Measurements from ENCODE around the gene SETD6.

The SETD6 gene

DNA sequence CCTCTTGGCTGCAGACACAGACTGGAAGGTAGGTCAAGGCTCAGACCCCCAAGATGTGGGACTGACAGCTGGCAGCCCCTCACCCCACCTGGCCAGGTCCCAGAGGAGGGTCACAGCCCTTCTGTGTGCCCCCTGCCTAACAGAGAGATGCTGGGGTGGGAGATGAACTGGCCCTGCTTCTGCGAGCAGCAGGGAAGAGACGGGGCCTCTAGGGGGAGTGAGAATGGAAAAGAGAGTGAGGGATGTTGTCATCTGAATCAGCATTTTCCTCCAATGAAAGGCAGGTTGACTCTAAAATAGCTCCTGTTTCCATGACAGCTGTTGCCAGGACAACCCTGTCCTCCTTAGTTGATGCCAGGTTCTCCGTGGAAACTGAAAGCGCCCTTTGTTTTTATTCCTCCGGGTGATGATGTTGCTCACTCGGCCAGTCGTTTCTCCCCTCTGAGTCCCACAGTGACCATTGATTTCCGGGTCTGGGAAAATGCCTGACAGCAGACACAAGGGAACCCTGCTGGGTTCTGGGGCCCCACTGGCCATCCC, 20.3 kb upstream of the SETD6 start:
- Histone ChIP-seq H3K27ac (peak overlapping the region; percentile 14 to 72), H3K4me3 (peak overlapping the region; percentile 57)
- TF ChIP-seq, protein P1, sequence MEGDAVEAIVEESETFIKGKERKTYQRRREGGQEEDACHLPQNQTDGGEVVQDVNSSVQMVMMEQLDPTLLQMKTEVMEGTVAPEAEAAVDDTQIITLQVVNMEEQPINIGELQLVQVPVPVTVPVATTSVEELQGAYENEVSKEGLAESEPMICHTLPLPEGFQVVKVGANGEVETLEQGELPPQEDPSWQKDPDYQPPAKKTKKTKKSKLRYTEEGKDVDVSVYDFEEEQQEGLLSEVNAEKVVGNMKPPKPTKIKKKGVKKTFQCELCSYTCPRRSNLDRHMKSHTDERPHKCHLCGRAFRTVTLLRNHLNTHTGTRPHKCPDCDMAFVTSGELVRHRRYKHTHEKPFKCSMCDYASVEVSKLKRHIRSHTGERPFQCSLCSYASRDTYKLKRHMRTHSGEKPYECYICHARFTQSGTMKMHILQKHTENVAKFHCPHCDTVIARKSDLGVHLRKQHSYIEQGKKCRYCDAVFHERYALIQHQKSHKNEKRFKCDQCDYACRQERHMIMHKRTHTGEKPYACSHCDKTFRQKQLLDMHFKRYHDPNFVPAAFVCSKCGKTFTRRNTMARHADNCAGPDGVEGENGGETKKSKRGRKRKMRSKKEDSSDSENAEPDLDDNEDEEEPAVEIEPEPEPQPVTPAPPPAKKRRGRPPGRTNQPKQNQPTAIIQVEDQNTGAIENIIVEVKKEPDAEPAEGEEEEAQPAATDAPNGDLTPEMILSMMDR (IDR thresholded peaks at IDR 0.05) = no peak
- DNase-seq (ENCODE audit: low spot score) = no peak

DNA sequence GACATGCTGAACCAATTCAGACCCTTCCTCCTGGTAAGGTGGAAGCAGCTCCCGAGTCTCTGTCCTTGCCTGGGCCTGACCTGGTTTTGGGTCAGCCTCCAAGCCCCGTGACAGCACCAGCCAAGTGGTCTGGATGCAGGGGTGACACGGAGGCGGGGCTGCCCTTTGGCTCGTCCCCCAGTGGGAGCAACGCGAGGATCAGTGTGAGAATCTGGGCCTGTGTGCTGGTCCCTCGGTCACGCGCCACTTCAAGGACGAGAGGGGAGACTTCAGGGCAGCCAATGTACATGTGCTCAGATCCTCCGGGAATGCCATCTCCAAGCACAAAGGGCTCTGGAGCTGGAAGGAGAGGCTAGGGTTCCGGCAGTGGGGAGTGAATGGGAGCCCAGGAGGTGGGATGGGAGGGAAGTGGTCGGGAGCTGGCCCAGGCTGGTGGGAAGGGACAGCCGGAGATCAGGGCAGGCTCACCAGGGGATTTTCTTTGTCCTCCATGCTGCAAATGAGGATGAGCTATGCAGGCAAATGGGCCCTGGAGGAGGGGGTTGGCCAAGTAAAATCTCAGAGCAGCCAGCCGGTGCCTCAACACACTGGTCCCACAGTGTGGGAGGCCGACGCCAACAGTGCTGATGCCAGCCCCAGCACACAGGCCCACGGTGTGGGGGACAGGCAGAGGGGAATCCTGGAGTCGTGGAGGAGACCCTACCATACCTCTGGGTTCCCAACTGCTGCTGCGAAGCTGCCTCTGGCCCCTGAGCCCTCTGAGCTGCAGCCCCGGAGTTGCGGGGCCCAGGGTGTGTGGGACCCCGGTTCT, 19.6 kb upstream of the SETD6 start:
- H3K4me3 ChIP-seq = peak overlapping the region; percentile 57
- peak overlapping the region; percentile 14 to 72 for H3K27ac ChIP-seq
- TF ChIP-seq, protein P1 (IDR thresholded peaks at IDR 0.05) = no peak
- DNase-seq (ENCODE audit: low spot score) = no peak

DNA sequence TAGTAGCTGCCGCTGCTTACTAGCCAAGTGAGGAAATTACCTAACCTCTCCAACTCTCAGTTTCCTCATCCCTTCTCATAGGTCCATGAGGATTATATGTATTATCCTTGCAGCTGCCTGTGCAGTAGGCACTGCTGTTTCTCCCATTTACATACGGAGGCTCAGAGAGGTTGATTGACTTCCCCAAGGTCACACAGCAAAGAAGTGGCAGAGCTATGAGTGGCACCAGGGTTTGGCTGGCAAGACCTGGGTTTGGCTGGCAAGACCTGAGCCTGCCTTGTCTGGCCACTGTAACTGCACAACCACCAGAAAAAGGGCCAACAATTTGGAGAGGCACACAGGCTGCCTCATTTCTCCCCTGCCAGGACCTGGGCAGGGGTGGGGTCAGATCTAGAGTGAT, 17.8 kb upstream of the SETD6 start:
- TF ChIP-seq, protein P1 (IDR thresholded peaks at IDR 0.05) = no peak
- no peak overlapping the region for H3K4me3 ChIP-seq
- no peak overlapping the region for H3K27ac ChIP-seq
- no peak for DNase-seq (ENCODE audit: low spot score)

DNA sequence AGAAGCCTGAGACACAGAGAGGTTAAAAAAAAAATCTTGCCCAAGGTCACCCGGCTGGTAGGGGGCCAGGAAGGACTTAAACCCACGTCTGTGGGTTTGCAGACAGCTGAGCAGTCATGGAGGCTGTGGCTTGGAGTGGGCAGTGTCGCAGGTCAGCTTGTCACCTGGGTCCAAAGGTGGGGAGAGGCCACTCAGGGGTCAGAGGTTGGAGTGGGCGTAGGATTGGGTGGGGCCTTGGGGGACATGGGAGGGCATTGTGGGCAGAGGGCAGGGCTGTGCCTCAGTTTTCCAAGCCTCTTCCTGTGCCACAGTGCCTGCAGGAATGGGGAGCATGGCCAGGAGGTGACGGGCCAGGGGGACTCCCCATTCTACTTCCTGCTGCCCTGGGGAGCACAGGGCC, 17.4 kb upstream of the SETD6 start:
- Histone ChIP-seq H3K27ac (no peak overlapping the region), H3K4me3 (no peak overlapping the region)
- TF ChIP-seq, protein P1 (IDR thresholded peaks at IDR 0.05) = no peak
- DNase-seq (ENCODE audit: low spot score) = no peak

DNA sequence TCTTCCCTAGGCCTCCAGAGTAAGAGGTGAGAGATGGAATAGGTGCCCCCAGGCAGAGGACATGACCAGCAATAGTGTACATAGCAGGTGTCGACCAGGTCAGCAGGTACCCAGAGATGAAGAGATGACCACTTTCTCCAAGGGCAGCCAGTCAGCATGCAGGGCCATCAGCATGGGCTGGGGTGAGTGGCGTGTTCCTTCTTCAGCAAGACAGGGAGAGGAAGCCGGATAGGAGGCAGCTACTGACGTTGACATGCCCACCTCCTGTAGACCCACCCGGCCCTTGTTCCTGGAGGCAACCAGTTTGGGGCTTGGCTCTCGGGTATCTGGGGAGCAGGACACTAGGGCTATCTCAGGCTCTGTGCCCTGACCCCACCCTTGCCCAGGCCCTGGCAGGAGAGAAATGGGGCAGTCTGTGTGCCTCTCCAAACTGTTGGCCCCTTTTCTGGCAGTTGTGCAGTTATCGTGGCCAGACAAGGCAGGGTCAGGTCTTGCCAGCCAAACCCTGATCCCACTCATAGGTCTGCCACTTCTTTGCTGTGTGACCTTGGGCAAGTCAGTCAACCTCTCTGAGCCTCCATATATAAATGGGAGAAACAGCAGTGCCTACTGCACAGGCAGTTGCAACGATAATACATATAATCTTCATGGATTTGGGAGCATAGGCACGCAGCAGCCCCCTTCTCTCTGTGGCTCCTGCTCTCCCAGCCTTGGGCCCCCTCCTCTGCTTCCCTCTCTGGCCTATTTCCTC, 16.8 kb upstream of the SETD6 start:
- DNase-seq (ENCODE audit: low spot score) = no peak
- no peak overlapping the region for H3K27ac ChIP-seq
- H3K4me3 ChIP-seq = no peak overlapping the region
- TF ChIP-seq, protein P1 (IDR thresholded peaks at IDR 0.05) = no peak

DNA sequence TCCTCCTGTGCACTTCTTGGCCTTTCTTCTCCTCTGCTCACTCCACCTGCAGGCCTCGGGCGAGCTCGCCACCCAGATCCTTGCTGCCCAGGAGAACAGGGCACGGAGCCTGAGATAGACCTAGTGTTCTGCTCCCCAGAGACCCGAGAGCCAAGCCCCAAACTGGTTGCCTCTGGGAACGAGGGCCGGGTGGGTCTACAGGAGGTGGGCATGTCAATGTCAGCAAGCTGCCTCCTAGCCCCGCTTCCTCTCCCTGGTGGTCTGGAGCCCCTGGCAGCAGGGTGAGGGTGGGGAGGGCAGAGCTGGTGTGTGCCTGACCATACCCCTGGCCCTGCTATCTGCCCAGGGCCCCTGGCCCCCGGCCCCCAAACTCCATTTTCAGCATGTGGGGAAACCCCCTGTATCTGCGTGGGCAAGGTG, 16.2 kb upstream of the SETD6 start:
- DNase-seq (ENCODE audit: low spot score) = no peak
- Histone ChIP-seq H3K4me3 (no peak overlapping the region), H3K27ac (no peak overlapping the region)
- TF ChIP-seq, protein P1 (IDR thresholded peaks at IDR 0.05) = no peak
